K562 (cell line): ENCODE data around the gene DUSP3. TPM values are rescaled to one million over a fixed set of nuclear protein-coding genes. Genes with fewer than 3 reads are reported as not detected.
A peak's percentile ranks its signal among the peaks of the same experiment; 100 is the strongest.

Experiments used
- ATAC-seq: fragments of 200-7000 bp; cut with Tn5 transposase; 3 replicates; pipeline ENCODE4 v1.9.1; 2020; ENCODE audit warnings: moderate library complexity
- BruUV-seq: library from RNA; stranded (reverse); fragments of 400-500 nt; replicated peaks from 2 replicates; lab custom pipeline; 2021; lab: Mats Ljungman, UMichigan
- CTCF ChIA-PET: fragments of 300-600 bp; formaldehyde crosslinking; extraction: SDS; loops from one replicate; lab custom pipeline; 2021; ENCODE audit warnings: low intra/inter-chr PET ratio; lab: Yijun Ruan, JAX
- POLR2A ChIA-PET: fragments of 300-600, 350-650 bp; sonication (Branson Sonifier 250); formaldehyde crosslinking; extraction: SDS; loops from one replicate; lab custom pipeline; 2021; ENCODE audit warnings: antibody characterized with exemption, inconsistent platforms; lab: Yijun Ruan, JAX
- DNase-seq, 4 experiments: peaks; one replicate each; pipeline versions ENCODE4 v3.0.0 to v3.0.0-alpha.2; 2011 to 2018; ENCODE audit warnings: low spot score in 3 of 4, mixed read lengths in 3 of 4; ENCODE audit errors: extremely low read depth in 1 of 4
- FAIRE-seq: peaks from 2 replicates; lab custom pipeline; 2011; peaks lifted over from hg19 to GRCh38; lab: Jason Lieb, UNC
- H2AFZ ChIP-seq: 2 replicates; pipeline ENCODE4 v1.6.0; 2011; ENCODE audit warnings: low read depth, low read length, control low read depth, inconsistent platforms
- H3K27ac ChIP-seq: fragments of 200-600 bp; 3 replicates; pipeline ENCODE4 v1.8.0; 2011; ENCODE audit warnings: low read depth, mild to moderate bottlenecking, control low read depth, inconsistent platforms, low read length, moderate library complexity, mixed read lengths; ENCODE audit errors: extremely low read depth
- H3K27me3 ChIP-seq, 2 experiments: fragments of 300-600 bp in 1 of 2; 2 replicates in 1 of 2; 3 replicates in 1 of 2; pipeline versions ENCODE4 v1.6.0 to v1.8.0; 2011; ENCODE audit warnings: inconsistent platforms in 2 of 2, low read length in 2 of 2, mild to moderate bottlenecking in 1 of 2, mixed read lengths in 1 of 2, moderate library complexity in 1 of 2; ENCODE audit not compliant: control insufficient read depth in 2 of 2, insufficient read depth in 2 of 2
- H3K36me3 ChIP-seq: fragments of 300-600 bp; 3 replicates; pipeline ENCODE4 v1.8.0; 2011; ENCODE audit warnings: mild to moderate bottlenecking, low read length, inconsistent platforms; ENCODE audit not compliant: control insufficient read depth, insufficient read depth
- H3K4me1 ChIP-seq, 2 experiments: fragments of 200-600 bp in 1 of 2; replicated peaks in 1 of 2; 2 replicates in 1 of 2; 3 replicates in 1 of 2; pipeline versions ENCODE4 v1.5.1 to v1.8.0; 2011; ENCODE audit warnings: inconsistent platforms in 2 of 2, low read length in 2 of 2, mild to moderate bottlenecking in 1 of 2, mixed read lengths in 1 of 2, moderate library complexity in 1 of 2; ENCODE audit not compliant: control insufficient read depth in 2 of 2, insufficient read depth in 2 of 2
- H3K4me2 ChIP-seq: 2 replicates; pipeline ENCODE4 v1.6.1; 2011; ENCODE audit warnings: low read length, control low read depth, inconsistent platforms, mixed read lengths; ENCODE audit not compliant: insufficient read depth
- H3K4me3 ChIP-seq: fragments of 200-600 bp; sonication (generic), shearing (Covaris generic); 2 replicates; pipeline ENCODE4 v1.5.1; 2016; ENCODE audit warnings: control low read depth, inconsistent platforms
- H3K79me2 ChIP-seq: fragments of 200-600 bp; 3 replicates; pipeline ENCODE4 v1.8.0; 2011; ENCODE audit warnings: low read length, inconsistent platforms; ENCODE audit not compliant: control insufficient read depth, insufficient read depth
- H3K9ac ChIP-seq, 2 experiments: 2 replicates each; pipeline versions ENCODE4 v1.6.0 to v1.6.1; 2011; ENCODE audit warnings: low read depth in 2 of 2, low read length in 2 of 2, control low read depth in 1 of 2, inconsistent platforms in 1 of 2, mild to moderate bottlenecking in 1 of 2, mixed read lengths in 1 of 2; ENCODE audit not compliant: insufficient read depth in 1 of 2
- H3K9me1 ChIP-seq: one replicate; pipeline ENCODE4 v1.6.0; 2011; ENCODE audit warnings: inconsistent platforms, mild to moderate bottlenecking, low read length, moderate library complexity; ENCODE audit not compliant: control insufficient read depth, insufficient read depth
- H3K9me3 ChIP-seq: replicated peaks from 2 replicates; pipeline ENCODE4 v1.5.1; 2011; ENCODE audit warnings: low read depth, low read length, inconsistent platforms; ENCODE audit not compliant: control insufficient read depth, insufficient read depth
- H4K20me1 ChIP-seq: replicated peaks from 2 replicates; pipeline ENCODE4 v1.6.1; 2011; ENCODE audit warnings: low read length, inconsistent platforms, mixed read lengths; ENCODE audit not compliant: control insufficient read depth, insufficient read depth
- ETS2 ChIP-seq: IDR thresholded peaks from 2 replicates; pipeline ENCODE4 v1.6.1; 2016; ENCODE audit warnings: borderline replicate concordance, missing genetic modification characterization, mild to moderate bottlenecking, moderate library complexity, missing compliant biosample characterization; ENCODE audit not compliant: poor library complexity, severe bottlenecking
- JUN ChIP-seq, 2 experiments: sonication (generic) in 1 of 2; formaldehyde crosslinking in 1 of 2; IDR thresholded peaks; 2 replicates each; pipeline versions ENCODE4 v1.6.1 to v1.8.0; 2012 to 2022; ENCODE audit warnings: borderline replicate concordance in 2 of 2, mild to moderate bottlenecking in 2 of 2, improper control_type of control experiment in 1 of 2, low read depth in 1 of 2, low read length in 1 of 2, missing genetic modification reagents in 1 of 2
- MCM3 ChIP-seq: fragments of 450-650 bp; IDR thresholded peaks from 2 replicates; pipeline ENCODE4 v1.6.1; 2016
- POU5F1 ChIP-seq: fragments of 150-350 bp; IDR thresholded peaks from 2 replicates; pipeline ENCODE4 v1.6.1; 2014; ENCODE audit warnings: borderline replicate concordance, low read length, low read depth, mild to moderate bottlenecking; ENCODE audit not compliant: partially characterized antibody
- STAT5A ChIP-seq: IDR thresholded peaks from 2 replicates; pipeline ENCODE4 v1.6.1; 2012; ENCODE audit warnings: low read length, inconsistent platforms, borderline replicate concordance
- TFAM ChIP-seq: fragments of 250-450 bp; sonication (Bioruptor Pico); conservative IDR thresholded peaks from 2 replicates; pipeline ENCODE4 v1.5.0; 2021; ENCODE audit warnings: mild to moderate bottlenecking, moderate library complexity
- ZNF445 ChIP-seq: fragments of 250-450 bp; sonication (Bioruptor Pico); IDR thresholded peaks from 2 replicates; pipeline ENCODE4 v1.4.0; 2020; ENCODE audit warnings: low read depth, mild to moderate bottlenecking, moderate library complexity
- WGBS: fragments of 100-300 bp; shearing (Covaris generic); methylation state at CpG from one replicate; pipeline ENCODE4 v1.1.6; 2016; ENCODE audit warnings: low coverage, mixed read lengths; ENCODE audit not compliant: insufficient coverage; ENCODE audit errors: missing lambda C conversion rate; 5-methylcytosine and 5-hydroxymethylcytosine counted together
- in situ Hi-C: fragments of 300-500 bp; cut with MboI; formaldehyde crosslinking; loops from 4 replicates; pipeline ENCODE4 v1.15.0; 2018; ENCODE audit warnings: inconsistent platforms, mixed read lengths
- intact Hi-C: fragments of 100-400 bp; cut with micrococcal nuclease; formaldehyde crosslinking; loops from 2 replicates; pipeline ENCODE4 v1.14.2; 2022
- polyA plus RNA-seq, 8 experiments: library from polyadenylated mRNA; depleted of rRNA in 4 of 8; stranded (reverse) in 5 of 8; unstranded in 3 of 8; fragments of >200 nt; fragmentation: Nextera tagmentation in 2 of 8; fragmentation: Illumina TruSeq in 1 of 8; extraction: Ambion mirVana in 2 of 8; extraction: Trizol in 1 of 8; gene quantifications; 2 replicates each; pipeline versions ENCODE4 v1.2.1 to v1.2.3, GENCODE V29; 2011 to 2014; ENCODE audit warnings: inconsistent platforms in 1 of 8, missing spikeins in 1 of 8
- total RNA-seq, 7 experiments: library from RNA; depleted of rRNA in 6 of 7; stranded (reverse); fragments of >200 nt in 6 of 7; fragmentation: Illumina TruSeq in 2 of 7; extraction: Trizol in 2 of 7; gene quantifications; 2 replicates each; pipeline versions ENCODE4 v1.2.1 to v1.2.3, GENCODE V29; 2011 to 2021; ENCODE audit warnings: low replicate concordance in 1 of 7
- TF ChIP-seq, protein P1 (sequence below), 2 experiments: fragments of 450-650 bp; conservative IDR thresholded peaks; 2 replicates each; pipeline ENCODE4 v1.6.1; 2017; ENCODE audit warnings: mild to moderate bottlenecking in 2 of 2, moderate library complexity in 2 of 2

DUSP3 gene
- total and polyA plus RNA-seq, 9 of the 15 experiments (the other 6 are each of a cell fraction or from before 2014, with no cell fraction given), result 4.1 to 19.8 (median 12.3) TPM

- TF ChIP-seq POU5F1, result no peak
- TF ChIP-seq, protein P1, sequence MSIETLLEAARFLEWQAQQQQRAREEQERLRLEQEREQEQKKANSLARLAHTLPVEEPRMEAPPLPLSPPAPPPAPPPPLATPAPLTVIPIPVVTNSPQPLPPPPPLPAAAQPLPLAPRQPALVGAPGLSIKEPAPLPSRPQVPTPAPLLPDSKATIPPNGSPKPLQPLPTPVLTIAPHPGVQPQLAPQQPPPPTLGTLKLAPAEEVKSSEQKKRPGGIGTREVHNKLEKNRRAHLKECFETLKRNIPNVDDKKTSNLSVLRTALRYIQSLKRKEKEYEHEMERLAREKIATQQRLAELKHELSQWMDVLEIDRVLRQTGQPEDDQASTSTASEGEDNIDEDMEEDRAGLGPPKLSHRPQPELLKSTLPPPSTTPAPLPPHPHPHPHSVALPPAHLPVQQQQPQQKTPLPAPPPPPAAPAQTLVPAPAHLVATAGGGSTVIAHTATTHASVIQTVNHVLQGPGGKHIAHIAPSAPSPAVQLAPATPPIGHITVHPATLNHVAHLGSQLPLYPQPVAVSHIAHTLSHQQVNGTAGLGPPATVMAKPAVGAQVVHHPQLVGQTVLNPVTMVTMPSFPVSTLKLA (conservative IDR thresholded peaks at IDR 0.05), result no peak
- no peak for TF ChIP-seq STAT5A
- TF ChIP-seq TFAM (CRISPR knock-in tag), result no peak
- no peak for TF ChIP-seq ETS2 (tag)
- TF ChIP-seq ZNF445 (CRISPR knock-in tag), result no peak
- TF ChIP-seq MCM3, result no peak
Measured at GRCh38 chr17:43754947-43755346, 23.8 kb downstream of the DUSP3 start (continued).

- ChIA-PET POLR2A (interaction anchor here (0.7 to 1.1 kb wide), 2 partner anchors 60 to 73 kb away, joined by 3 read pairs; no protein-coding TSS in a partner anchor), CTCF (interaction anchor here (0.9 kb wide), 1 partner anchor 53 kb away, joined by 4 read pairs; no protein-coding TSS in a partner anchor)
- H3K79me2 ChIP-seq, result no peaks in the 10 kb centered on the region
- no peak overlapping the region for H3K4me2 ChIP-seq
- H4K20me1 ChIP-seq, result no peaks in the 10 kb centered on the region
- no peak overlapping the region for H3K27ac ChIP-seq
- H3K4me1 ChIP-seq, result peaks cover 0 to 9% of the 10 kb centered on the region in 2 experiments; a peak in 2 of 5 replicates
- H2AFZ ChIP-seq, result no peak overlapping the region
- no peaks in the 10 kb centered on the region for H3K9me3 ChIP-seq
- DNase-seq (peak; percentile 23 to 46 (median 38)), ATAC-seq (peak; percentile 42; the same call in 1 of the 3 replicates), FAIRE-seq (peak; percentile 78)
- no peak overlapping the region for H3K9ac ChIP-seq
- 0% methylated on average over 5 of the region's 5 CpGs for WGBS
- in situ Hi-C loops, result no loop called here
- intact Hi-C loops, result no loop called here
- BruUV-seq, result no TSS peak
- no peaks in the 10 kb centered on the region for H3K9me1 ChIP-seq
- H3K36me3 ChIP-seq, result no peaks in the 10 kb centered on the region
- H3K27me3 ChIP-seq, result peaks cover 23 to 77% of the 10 kb centered on the region in 2 experiments; a peak in 4 of 5 replicates
- no peak overlapping the region for H3K4me3 ChIP-seq
- peak; percentile 72; the same call in 1 of the 2 replicates for TF ChIP-seq JUN (IDR thresholded peaks at IDR 0.05; ENCODE audit: borderline replicate concordance, low read depth, low read length)
- no peak for TF ChIP-seq JUN (CRISPR knock-in tag; IDR thresholded peaks at IDR 0.05; ENCODE audit: borderline replicate concordance)
Measured at GRCh38 chr17:43753493-43754129, 25.2 kb downstream of the DUSP3 start.
